BLaER1 (cell line): ENCODE measurements around the gene RASAL1.

Experiments used
- H3K27ac ChIP-seq: shearing (Covaris generic); formaldehyde crosslinking; 2 replicates; pipeline ENCODE4 v1.8.1; 2022
- H3K27me3 ChIP-seq: shearing (Covaris generic); formaldehyde crosslinking; 2 replicates; pipeline ENCODE4 v1.8.1; 2022
- H3K36me3 ChIP-seq: shearing (Covaris generic); formaldehyde crosslinking; 2 replicates; pipeline ENCODE4 v1.8.1; 2022
- H3K4me1 ChIP-seq: shearing (Covaris generic); formaldehyde crosslinking; 2 replicates; pipeline ENCODE4 v1.8.1; 2022
- H3K4me2 ChIP-seq: shearing (Covaris generic); formaldehyde crosslinking; 2 replicates; pipeline ENCODE4 v1.8.1; 2022
- H3K4me3 ChIP-seq: shearing (Covaris generic); formaldehyde crosslinking; 2 replicates; pipeline ENCODE4 v1.8.1; 2022
- H3K9ac ChIP-seq: shearing (Covaris generic); formaldehyde crosslinking; 2 replicates; pipeline ENCODE4 v1.8.1; 2022
- H3K9me3 ChIP-seq: shearing (Covaris generic); formaldehyde crosslinking; 2 replicates; pipeline ENCODE4 v1.8.1; 2022
- H4K20me1 ChIP-seq: shearing (Covaris generic); formaldehyde crosslinking; 2 replicates; pipeline ENCODE4 v1.8.1; 2022
- Cebpa-rat ChIP-seq: shearing (Covaris generic); IDR thresholded peaks from 2 replicates; pipeline ENCODE4 v1.8.1; 2022

RASAL1 gene

GRCh38 chr12:113092607-113093408, 42.8 kb downstream of the RASAL1 start:
- Histone ChIP-seq H3K4me2 (peak overlapping the region; percentile 74), H3K9me3 (no peaks in the 10 kb centered on the region), H3K4me3 (peak overlapping the region; percentile 28; the same call in 1 of the 2 replicates), H3K27ac (no peak overlapping the region), H3K36me3 (peaks cover 51% of the 10 kb centered on the region), H3K4me1 (peaks cover 67% of the 10 kb centered on the region), H3K27me3 (no peaks in the 10 kb centered on the region), H4K20me1 (peaks cover 49% of the 10 kb centered on the region; the same call in 1 of the 2 replicates), H3K9ac (no peak overlapping the region)
- no peak for TF ChIP-seq Cebpa-rat

DNA sequence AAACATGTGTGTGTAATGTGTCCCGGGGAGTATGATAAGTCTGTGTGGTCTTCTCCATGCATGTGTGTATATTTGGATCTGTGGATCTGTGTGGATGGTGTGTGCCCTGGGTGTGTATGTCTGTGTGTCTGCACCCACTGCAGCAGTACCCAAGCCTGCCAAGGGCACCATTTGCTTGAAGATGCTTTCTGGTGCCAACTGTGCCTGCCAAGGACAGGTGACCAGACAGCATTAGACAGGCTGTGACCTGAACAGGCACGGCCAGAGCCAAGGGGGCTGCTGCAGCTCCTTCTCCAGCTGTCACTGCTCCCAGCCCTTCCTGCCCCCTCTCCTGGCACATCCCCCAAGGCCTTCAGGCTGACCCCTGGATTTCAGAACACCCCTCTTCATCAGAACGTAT, 44.1 kb downstream of the RASAL1 start:
- no peaks in the 10 kb centered on the region for H3K9me3 ChIP-seq
- H3K4me1 ChIP-seq, result peaks cover 77% of the 10 kb centered on the region
- peaks cover 53% of the 10 kb centered on the region; the same call in 1 of the 2 replicates for H4K20me1 ChIP-seq
- H3K27ac ChIP-seq, result no peak overlapping the region
- H3K4me2 ChIP-seq, result peak overlapping the region; percentile 74
- H3K36me3 ChIP-seq, result peaks cover 42% of the 10 kb centered on the region
- no peaks in the 10 kb centered on the region for H3K27me3 ChIP-seq
- H3K9ac ChIP-seq, result no peak overlapping the region
- no peak for TF ChIP-seq Cebpa-rat
- H3K4me3 ChIP-seq, result no peak overlapping the region

GRCh38 chr12:113090740-113091139, 44.8 kb downstream of the RASAL1 start:
- H3K36me3 ChIP-seq, result peaks cover 34% of the 10 kb centered on the region
- H3K4me3 ChIP-seq, result no peak overlapping the region
- peaks cover 84% of the 10 kb centered on the region for H3K4me1 ChIP-seq
- H3K4me2 ChIP-seq, result peak overlapping the region; percentile 74
- no peak overlapping the region for H3K27ac ChIP-seq
- H3K9ac ChIP-seq, result no peak overlapping the region
- no peak for TF ChIP-seq Cebpa-rat
- H3K9me3 ChIP-seq, result no peaks in the 10 kb centered on the region
- H3K27me3 ChIP-seq, result no peaks in the 10 kb centered on the region
- peaks cover 53% of the 10 kb centered on the region; the same call in 1 of the 2 replicates for H4K20me1 ChIP-seq

DNA sequence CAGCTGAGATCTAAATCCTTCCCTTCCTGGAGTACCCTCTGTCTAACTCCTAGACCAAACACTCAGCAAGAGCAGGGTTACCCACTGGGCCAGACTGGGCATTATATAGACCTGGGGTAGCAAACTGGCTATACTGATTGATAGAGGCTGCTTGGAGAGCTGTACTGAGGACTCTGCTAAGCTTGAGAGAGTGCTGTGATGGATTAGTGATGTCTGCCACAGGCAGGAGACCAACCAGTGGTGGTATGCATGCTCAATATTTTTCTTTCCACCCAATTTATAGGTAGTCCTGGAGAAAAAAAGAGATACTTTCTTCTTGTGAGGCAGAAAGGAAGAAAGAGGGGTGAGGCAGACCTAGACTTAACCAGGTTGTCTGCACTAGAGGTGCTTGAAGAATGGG, 45.7 kb downstream of the RASAL1 start:
- TF ChIP-seq Cebpa-rat, result no peak
- H3K9ac ChIP-seq, result 0 out of 2 replicates have a peak overlapping the region, but pooled peaks have one; percentile 2
- H3K4me1 ChIP-seq, result peaks cover 86% of the 10 kb centered on the region
- no peaks in the 10 kb centered on the region for H3K9me3 ChIP-seq
- peak overlapping the region; percentile 8; the same call in 1 of the 2 replicates for H3K27ac ChIP-seq
- H4K20me1 ChIP-seq, result peaks cover 53% of the 10 kb centered on the region; the same call in 1 of the 2 replicates
- H3K27me3 ChIP-seq, result no peaks in the 10 kb centered on the region
- no peak overlapping the region for H3K4me3 ChIP-seq
- H3K36me3 ChIP-seq, result peaks cover 28% of the 10 kb centered on the region; the same call in 1 of the 2 replicates
- peak overlapping the region; percentile 74 for H3K4me2 ChIP-seq

DNA sequence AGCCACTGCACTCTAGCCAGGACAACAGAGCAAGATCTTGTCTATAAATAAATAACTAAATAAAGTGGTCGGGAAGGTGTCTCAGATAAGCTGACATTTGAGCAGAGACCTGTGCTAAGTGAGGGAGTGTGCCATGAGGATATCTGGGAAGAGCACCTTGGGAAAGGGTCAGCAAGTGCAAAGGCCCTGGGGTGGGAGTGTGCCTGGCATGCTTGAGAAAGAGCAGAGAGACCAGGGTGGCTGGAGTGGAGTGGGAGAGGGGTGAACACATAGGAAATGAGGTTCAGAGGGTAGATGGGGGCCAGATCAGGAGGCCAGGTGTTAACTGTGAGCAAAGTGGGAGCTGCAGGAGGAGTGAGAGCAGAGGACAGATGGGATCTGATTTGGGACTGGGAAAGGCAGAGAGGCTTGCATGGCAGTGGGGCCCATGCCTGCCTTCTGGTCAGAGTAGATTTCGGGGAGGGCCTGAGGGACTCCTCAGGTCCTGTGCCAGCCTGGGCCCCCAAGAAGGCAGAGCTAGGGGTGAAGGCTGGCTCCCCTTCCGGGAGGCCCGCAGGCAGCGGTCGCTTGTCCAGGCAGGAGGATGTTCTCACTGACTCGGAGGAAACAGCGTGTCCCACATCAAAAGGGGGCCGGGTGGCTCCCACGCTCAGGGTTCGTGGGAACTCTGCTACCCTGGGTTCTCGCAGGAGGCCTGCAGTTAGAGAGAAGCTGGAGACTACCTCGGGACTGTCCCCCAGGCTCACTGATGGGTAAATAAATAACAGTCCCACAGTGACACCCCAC, 46.4 kb downstream of the RASAL1 start:
- no peak overlapping the region for H3K4me3 ChIP-seq
- peaks cover 89% of the 10 kb centered on the region for H3K4me1 ChIP-seq
- no peaks in the 10 kb centered on the region for H3K9me3 ChIP-seq
- TF ChIP-seq Cebpa-rat, result no peak
- H4K20me1 ChIP-seq, result peaks cover 53% of the 10 kb centered on the region; the same call in 1 of the 2 replicates
- H3K36me3 ChIP-seq, result peaks cover 29% of the 10 kb centered on the region; the same call in 1 of the 2 replicates
- 0 out of 2 replicates have a peak overlapping the region, but pooled peaks have one; percentile 2 for H3K9ac ChIP-seq
- peak overlapping the region; percentile 8; the same call in 1 of the 2 replicates for H3K27ac ChIP-seq
- peak overlapping the region; percentile 74 for H3K4me2 ChIP-seq
- H3K27me3 ChIP-seq, result no peaks in the 10 kb centered on the region

DNA sequence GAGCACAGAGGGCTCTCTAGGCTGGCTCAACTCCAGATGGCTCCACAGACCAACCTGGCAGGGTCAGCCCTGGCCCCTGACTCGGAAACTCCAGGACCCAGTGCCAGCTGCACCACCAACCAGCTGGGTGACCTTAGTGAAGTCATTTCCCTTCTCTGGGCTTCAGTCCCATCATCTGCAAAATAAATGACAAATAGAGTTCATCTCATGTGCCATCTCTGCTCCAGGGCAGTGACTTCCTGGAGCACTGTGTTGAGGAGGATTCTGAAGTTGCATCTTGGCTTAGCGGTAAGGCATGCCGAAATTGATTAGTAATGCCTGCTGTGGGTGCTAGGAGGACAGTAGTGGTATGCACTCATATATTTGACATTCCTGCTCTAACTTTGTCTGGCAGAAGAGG, 47.5 kb downstream of the RASAL1 start:
- peak overlapping the region; percentile 26; the same call in 1 of the 2 replicates for H3K27ac ChIP-seq
- H4K20me1 ChIP-seq, result peaks cover 53% of the 10 kb centered on the region; the same call in 1 of the 2 replicates
- H3K4me2 ChIP-seq, result peak overlapping the region; percentile 71
- TF ChIP-seq Cebpa-rat, result no peak
- H3K4me3 ChIP-seq, result no peak overlapping the region
- H3K36me3 ChIP-seq, result peaks cover 36% of the 10 kb centered on the region; the same call in 1 of the 2 replicates
- no peak overlapping the region for H3K9ac ChIP-seq
- peaks cover 99% of the 10 kb centered on the region for H3K4me1 ChIP-seq
- H3K9me3 ChIP-seq, result no peaks in the 10 kb centered on the region
- H3K27me3 ChIP-seq, result no peaks in the 10 kb centered on the region

DNA sequence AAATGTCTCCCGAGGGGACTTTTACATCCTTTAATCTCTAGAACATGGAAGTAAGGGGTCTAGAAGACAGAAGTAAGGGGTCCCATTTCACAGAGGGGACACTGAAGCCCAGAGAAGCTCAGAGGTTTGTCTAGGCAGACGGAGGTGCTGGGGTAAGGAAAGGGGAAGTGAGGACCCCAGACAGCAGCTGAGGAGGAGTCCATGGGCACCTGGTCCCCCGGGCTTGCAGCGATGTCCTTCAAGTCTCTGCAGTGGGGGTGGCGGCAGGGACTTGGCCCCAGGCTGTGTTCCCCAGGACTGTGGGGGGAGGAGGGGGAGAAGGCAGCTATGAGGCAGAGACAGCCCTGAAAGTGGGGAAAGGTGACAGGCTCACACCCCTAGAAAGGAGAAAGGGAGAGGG, 48.4 kb downstream of the RASAL1 start:
- peak overlapping the region; percentile 19; the same call in 1 of the 2 replicates for H3K9ac ChIP-seq
- peak overlapping the region; percentile 26; the same call in 1 of the 2 replicates for H3K27ac ChIP-seq
- H3K9me3 ChIP-seq, result no peaks in the 10 kb centered on the region
- peaks cover 98% of the 10 kb centered on the region for H3K4me1 ChIP-seq
- no peak for TF ChIP-seq Cebpa-rat
- no peaks in the 10 kb centered on the region for H3K27me3 ChIP-seq
- H4K20me1 ChIP-seq, result peaks cover 50% of the 10 kb centered on the region; the same call in 1 of the 2 replicates
- H3K4me3 ChIP-seq, result no peak overlapping the region
- peaks cover 45% of the 10 kb centered on the region; the same call in 1 of the 2 replicates for H3K36me3 ChIP-seq
- peak overlapping the region; percentile 71 for H3K4me2 ChIP-seq

- H4K20me1 ChIP-seq, result peaks cover 43% of the 10 kb centered on the region; the same call in 1 of the 2 replicates
- peak overlapping the region; percentile 71 for H3K4me2 ChIP-seq
- peaks cover 98% of the 10 kb centered on the region for H3K4me1 ChIP-seq
- H3K9me3 ChIP-seq, result no peaks in the 10 kb centered on the region
- peak overlapping the region; percentile 26; the same call in 1 of the 2 replicates for H3K27ac ChIP-seq
- H3K4me3 ChIP-seq, result no peak overlapping the region
- 0 out of 2 replicates have a peak overlapping the region, but pooled peaks have one; percentile 19 for H3K9ac ChIP-seq
- TF ChIP-seq Cebpa-rat, result no peak
- H3K27me3 ChIP-seq, result no peaks in the 10 kb centered on the region
- H3K36me3 ChIP-seq, result peaks cover 44% of the 10 kb centered on the region; the same call in 1 of the 2 replicates
These were observed 49.1 kb downstream of the RASAL1 start for GRCh38 chr12:113086249-113087164.
